Measurements from ENCODE around the gene PPP1R15B. TPM values are rescaled to one million over a fixed set of nuclear protein-coding genes. Genes with fewer than 3 reads are reported as not detected.

PPP1R15B gene
- total and polyA plus RNA-seq, 2 donors from 2014 or later = 12.3 to 41.6 TPM

- FAIRE-seq = no peak
- no peak overlapping the region for H3K27ac ChIP-seq (ENCODE audit: low read depth in 2 of 2, low read length in 2 of 2)
Measured at GRCh38 chr1:204414016-204414415, 2.4 kb upstream of the PPP1R15B start.

GRCh38 chr1:204413170-204413535, 1.5 kb upstream of the PPP1R15B start:
- no peaks in the 10 kb centered on the region for H3K27me3 ChIP-seq (ENCODE audit: control insufficient read depth, insufficient read depth, low read length)
- FAIRE-seq (no peak), DNase-seq (no peak)
- TF ChIP-seq CTCF (IDR thresholded peaks at IDR 0.05; ENCODE audit: borderline replicate concordance, extremely low read depth, insufficient read depth) = no peak
- H3K36me3 ChIP-seq (ENCODE audit: control insufficient read depth in 2 of 3, insufficient read depth in 3 of 3, low read length in 3 of 3) = no peaks in the 10 kb centered on the region
- H3K9me3 ChIP-seq (ENCODE audit: control insufficient read depth in 2 of 3, insufficient read depth in 1 of 3, low read length in 3 of 3) = no peaks in the 10 kb centered on the region
- intact Hi-C loops (cut with DNase I) = no loop called here
- H3K9ac ChIP-seq (ENCODE audit: low read length in 3 of 3) = no peak overlapping the region
- H3K4me3 ChIP-seq (ENCODE audit: low read length in 3 of 3) = no peak overlapping the region
- peak overlapping the region; percentile 9 to 38 for H3K27ac ChIP-seq (ENCODE audit: low read depth in 2 of 2, low read length in 2 of 2)
- peaks cover 2 to 11% (median 9%) of the 10 kb centered on the region in 3 donors for H3K4me1 ChIP-seq (ENCODE audit: control insufficient read depth in 2 of 3, insufficient read depth in 2 of 3, low read depth in 1 of 3, low read length in 3 of 3)

More at GRCh38 chr1:204414016-204414415, 2.4 kb upstream of the PPP1R15B start:
- intact Hi-C loops (cut with DNase I) = no loop called here
- Histone ChIP-seq H3K4me3 (ENCODE audit: low read length in 3 of 3) (no peak overlapping the region), H3K27me3 (ENCODE audit: control insufficient read depth, insufficient read depth, low read length) (no peaks in the 10 kb centered on the region), H3K4me1 (ENCODE audit: control insufficient read depth in 2 of 3, insufficient read depth in 2 of 3, low read depth in 1 of 3, low read length in 3 of 3) (peaks cover 2 to 18% (median 10%) of the 10 kb centered on the region in 3 donors), H3K36me3 (ENCODE audit: control insufficient read depth in 2 of 3, insufficient read depth in 3 of 3, low read length in 3 of 3) (no peaks in the 10 kb centered on the region), H3K9me3 (ENCODE audit: control insufficient read depth in 2 of 3, insufficient read depth in 1 of 3, low read length in 3 of 3) (no peaks in the 10 kb centered on the region), H3K9ac (ENCODE audit: low read length in 3 of 3) (no peak overlapping the region)
- no peak for TF ChIP-seq CTCF (IDR thresholded peaks at IDR 0.05; ENCODE audit: borderline replicate concordance, extremely low read depth, insufficient read depth)
- no peak for DNase-seq

- FAIRE-seq (no peak), DNase-seq (peak in 4 of 5 donors; percentile 46 to 81 (median 70))
- peak overlapping the region; percentile 79 to 98 (median 90) for H3K4me3 ChIP-seq (ENCODE audit: low read length in 3 of 3)
- no peaks in the 10 kb centered on the region for H3K9me3 ChIP-seq (ENCODE audit: control insufficient read depth in 2 of 3, insufficient read depth in 1 of 3, low read length in 3 of 3)
- peaks cover 0 to 2% (median 0%) of the 10 kb centered on the region in 3 donors for H3K36me3 ChIP-seq (ENCODE audit: control insufficient read depth in 2 of 3, insufficient read depth in 3 of 3, low read length in 3 of 3)
- no peaks in the 10 kb centered on the region for H3K27me3 ChIP-seq (ENCODE audit: control insufficient read depth, insufficient read depth, low read length)
- H3K9ac ChIP-seq (ENCODE audit: low read length in 3 of 3) = peak overlapping the region; percentile 70 to 99 (median 98)
- peak overlapping the region; percentile 98 to 100 for H3K27ac ChIP-seq (ENCODE audit: low read depth in 2 of 2, low read length in 2 of 2)
- H3K4me1 ChIP-seq (ENCODE audit: control insufficient read depth in 2 of 3, insufficient read depth in 2 of 3, low read depth in 1 of 3, low read length in 3 of 3) = peaks cover 0 to 2% (median under 1%) of the 10 kb centered on the region in 3 donors
- no peak for TF ChIP-seq CTCF (IDR thresholded peaks at IDR 0.05; ENCODE audit: borderline replicate concordance, extremely low read depth, insufficient read depth)
- intact Hi-C loops (cut with DNase I) = no loop called here
Measured at GRCh38 chr1:204410688-204411450, 748 bp downstream of the PPP1R15B start.

All from kidney (tissue), 14 donors.